ENCODE measurements around the gene OR7A17. TPM values are rescaled to one million over a fixed set of nuclear protein-coding genes. Genes with fewer than 3 reads are reported as not detected.

OR7A17 gene
- total and polyA plus RNA-seq, 2 of the 8 experiments (the other 6 are each of a cell fraction or from before 2014, with no cell fraction given), result not detected

DNA sequence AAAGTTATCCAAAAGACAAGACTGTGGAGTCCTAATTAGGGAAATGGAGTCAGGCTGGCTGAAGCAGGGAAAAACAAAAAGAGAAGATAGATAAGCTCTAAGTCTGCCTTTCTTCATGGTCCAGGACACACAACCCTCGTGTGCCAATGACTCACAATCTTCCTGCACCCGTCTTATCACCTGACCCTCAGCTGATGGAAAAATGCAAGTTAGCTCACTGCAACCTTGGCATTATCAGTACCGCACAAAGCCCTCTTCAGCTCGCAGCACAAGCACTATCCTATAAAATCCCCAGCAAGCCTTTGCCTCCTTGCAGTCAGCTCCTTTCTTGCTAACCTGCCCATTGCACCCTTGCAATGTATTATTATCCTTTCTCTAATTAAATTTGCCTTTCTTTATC lies 55.2 kb downstream of the OR7A17 start (continued):
- TF ChIP-seq CHD7 (IDR thresholded peaks at IDR 0.05; ENCODE audit: insufficient replicate concordance, low read length) (no peak), TAF1 (IDR thresholded peaks at IDR 0.05; ENCODE audit: low read depth, low read length) (no peak)
